Activated CD8-positive, alpha-beta memory T cell treated with anti-CD3 and anti-CD28 coated beads, Interleukin-2, amount 10 ng/mL, durations not matched to agents 7 days and 5 days (primary cell): ENCODE data around the gene EAPP. TPM values are rescaled to one million over a fixed set of nuclear protein-coding genes. Genes with fewer than 3 reads are reported as not detected.
A peak's percentile ranks its signal among the peaks of the same experiment; 100 is the strongest.
"Not testable (repeated sequence)": the region's sequence is repeated elsewhere in the genome, so short reads cannot be mapped to it uniquely, and the experiment has no call there.

Experiments
- ATAC-seq: fragments of 150-1000 bp; cut with Tn5 transposase; one replicate; pipeline ENCODE4 v1.10.0; 2021; ENCODE audit warnings: moderate library complexity
- CTCF ChIA-PET: fragments of 350-600 bp; sonication (Branson Sonifier 250); formaldehyde crosslinking; loops from one replicate; lab custom pipeline; 2021; ENCODE audit warnings: antibody characterized with exemption; lab: Charles Lee
- DNase-seq: peaks from one replicate; pipeline ENCODE4 v3.0.0-alpha.2; 2020
- H3K27ac Mint-ChIP-seq: one replicate; pipeline ENCODE4 v1.8.0; 2021; ENCODE audit warnings: mild to moderate bottlenecking, mixed read lengths
- H3K27me3 Mint-ChIP-seq: one replicate; pipeline ENCODE4 v1.8.0; 2021; ENCODE audit warnings: mixed read lengths
- H3K36me3 Mint-ChIP-seq: one replicate; pipeline ENCODE4 v1.8.0; 2021; ENCODE audit warnings: mild to moderate bottlenecking, mixed read lengths
- H3K4me1 Mint-ChIP-seq: one replicate; pipeline ENCODE4 v1.8.0; 2021; ENCODE audit warnings: mixed read lengths
- H3K4me3 Mint-ChIP-seq: one replicate; pipeline ENCODE4 v1.8.0; 2021; ENCODE audit warnings: mild to moderate bottlenecking, moderate library complexity, mixed read lengths
- H3K9me3 Mint-ChIP-seq: one replicate; pipeline ENCODE4 v1.8.0; 2022; ENCODE audit warnings: low read depth, mixed read lengths
- total RNA-seq, 2 experiments: library from RNA; stranded (reverse); gene quantifications; one replicate each; pipeline ENCODE4 v1.2.3, GENCODE V29; 2021

Gene EAPP, protein sequence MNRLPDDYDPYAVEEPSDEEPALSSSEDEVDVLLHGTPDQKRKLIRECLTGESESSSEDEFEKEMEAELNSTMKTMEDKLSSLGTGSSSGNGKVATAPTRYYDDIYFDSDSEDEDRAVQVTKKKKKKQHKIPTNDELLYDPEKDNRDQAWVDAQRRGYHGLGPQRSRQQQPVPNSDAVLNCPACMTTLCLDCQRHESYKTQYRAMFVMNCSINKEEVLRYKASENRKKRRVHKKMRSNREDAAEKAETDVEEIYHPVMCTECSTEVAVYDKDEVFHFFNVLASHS
- total RNA-seq, result 10 to 100 TPM; 25.2 to 29.8 TPM

DNA sequence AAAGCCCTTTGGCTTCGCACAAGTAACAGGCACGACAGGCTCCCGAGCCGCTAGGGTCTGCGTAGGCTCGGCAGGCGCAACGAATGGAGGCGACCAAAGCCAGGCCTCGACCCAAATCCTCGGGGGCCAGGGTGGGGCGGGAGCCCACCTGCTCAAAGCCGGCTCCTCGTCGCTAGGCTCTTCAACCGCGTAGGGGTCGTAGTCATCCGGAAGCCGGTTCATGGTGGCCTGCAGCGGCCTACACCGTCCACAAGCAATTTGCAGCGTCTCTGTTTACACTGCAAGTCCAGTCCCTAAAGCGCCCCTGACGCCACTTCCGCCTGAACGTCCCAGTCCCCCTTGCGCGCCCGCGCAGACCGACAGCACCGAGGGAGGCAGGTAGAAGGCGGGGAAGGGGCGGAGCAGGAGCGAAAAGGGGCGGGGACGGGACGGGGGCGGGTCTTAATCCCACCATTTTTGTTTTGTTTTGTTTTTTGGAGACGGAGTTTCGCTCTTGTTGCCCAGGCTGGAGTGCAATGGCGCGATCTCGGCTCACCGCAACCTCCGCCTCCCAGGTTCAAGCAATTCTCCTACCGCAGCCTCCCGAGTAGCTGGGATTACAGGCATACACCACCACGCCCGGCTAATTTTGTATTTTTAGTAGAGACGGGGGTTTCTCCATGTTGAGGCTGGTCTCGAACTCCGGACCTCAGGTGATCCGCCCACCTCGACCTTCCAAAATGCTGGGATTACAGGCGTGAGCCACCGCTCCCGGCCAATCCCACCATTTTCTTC is at the start of gene EAPP:
Gene EAPP (minus strand): TSS at position 295 of the 774 bp plus-strand sequence. CDS start 73 bp downstream, at position 222.
- Mint-ChIP-seq H3K4me1 (peaks cover 23% of the 10 kb centered on the region), H3K27ac (peak within 1 kb of the TSS; percentile 100), H3K9me3 (no peaks in the 10 kb centered on the region), H3K36me3 (peaks cover 5% of the 10 kb centered on the region), H3K27me3 (no peaks in the 10 kb centered on the region), H3K4me3 (peak within 1 kb of the TSS; percentile 99)
- peak; percentile 100 for ATAC-seq
- DNase-seq, result peak; percentile 98
- CTCF ChIA-PET, result no interaction called here

DNA sequence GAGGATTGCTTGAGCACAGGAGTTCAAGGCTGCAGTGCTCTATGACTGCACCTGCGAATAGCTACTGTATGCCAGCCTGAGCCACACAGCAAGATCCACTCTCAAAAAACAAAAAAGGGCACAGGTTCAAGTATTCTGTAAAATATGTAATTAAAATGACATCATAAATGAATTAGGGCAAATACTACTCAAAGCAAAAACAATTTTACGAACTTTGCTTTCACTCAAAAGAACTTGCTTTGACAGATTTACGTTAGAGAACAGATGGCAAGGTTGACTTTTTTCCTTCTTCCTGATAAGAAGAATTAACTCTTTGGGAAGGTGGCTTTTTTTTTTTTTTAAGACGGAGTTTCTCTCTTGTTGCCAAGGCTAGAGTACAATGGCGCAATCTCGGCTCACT is 44.0 kb upstream of the EAPP start:
- CTCF ChIA-PET, result no interaction called here
- H3K9me3 Mint-ChIP-seq, result no peaks in the 10 kb centered on the region
- H3K36me3 Mint-ChIP-seq, result peaks cover 53% of the 10 kb centered on the region
- ATAC-seq, result no peak
- H3K4me1 Mint-ChIP-seq, result peaks cover 4% of the 10 kb centered on the region
- H3K27ac Mint-ChIP-seq, result no peak overlapping the region
- no peak overlapping the region for H3K4me3 Mint-ChIP-seq
- DNase-seq, result no peak
- no peaks in the 10 kb centered on the region for H3K27me3 Mint-ChIP-seq

DNA sequence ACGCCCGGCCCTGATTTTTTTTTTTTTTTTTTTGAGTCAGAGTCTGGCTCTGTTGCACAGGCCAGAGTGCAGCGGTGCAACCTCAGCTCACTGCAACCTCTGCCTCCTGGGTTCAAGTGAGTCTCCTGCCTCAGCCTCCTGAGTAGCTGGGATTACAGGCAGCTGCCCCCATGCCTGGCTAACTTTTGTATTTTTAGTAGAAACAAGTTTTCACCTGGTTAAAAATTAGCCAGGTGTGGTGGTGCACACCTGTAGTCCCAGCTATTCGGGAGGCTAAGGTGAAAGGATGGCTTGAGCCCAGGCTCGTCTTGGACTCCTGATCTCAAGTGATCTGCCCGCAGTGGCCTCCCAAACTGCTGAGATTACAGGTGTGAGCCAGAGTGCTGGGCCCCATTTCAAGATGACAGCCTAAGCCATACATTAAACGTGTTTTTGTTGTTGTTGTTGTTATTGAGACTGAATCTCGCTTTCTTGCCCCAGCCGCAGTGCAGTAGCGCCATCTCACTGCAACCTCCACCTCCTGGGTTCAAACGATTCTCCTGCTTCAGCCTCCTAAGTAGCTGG is 42.7 kb upstream of the EAPP start:
- ATAC-seq, result no peak
- H3K27me3 Mint-ChIP-seq, result no peaks in the 10 kb centered on the region
- no peak overlapping the region for H3K27ac Mint-ChIP-seq
- no peak overlapping the region for H3K4me3 Mint-ChIP-seq
- no peaks in the 10 kb centered on the region for H3K9me3 Mint-ChIP-seq
- H3K4me1 Mint-ChIP-seq, result no peaks in the 10 kb centered on the region
- DNase-seq, result no peak
- CTCF ChIA-PET, result no interaction called here
- peaks cover 57% of the 10 kb centered on the region for H3K36me3 Mint-ChIP-seq

DNA sequence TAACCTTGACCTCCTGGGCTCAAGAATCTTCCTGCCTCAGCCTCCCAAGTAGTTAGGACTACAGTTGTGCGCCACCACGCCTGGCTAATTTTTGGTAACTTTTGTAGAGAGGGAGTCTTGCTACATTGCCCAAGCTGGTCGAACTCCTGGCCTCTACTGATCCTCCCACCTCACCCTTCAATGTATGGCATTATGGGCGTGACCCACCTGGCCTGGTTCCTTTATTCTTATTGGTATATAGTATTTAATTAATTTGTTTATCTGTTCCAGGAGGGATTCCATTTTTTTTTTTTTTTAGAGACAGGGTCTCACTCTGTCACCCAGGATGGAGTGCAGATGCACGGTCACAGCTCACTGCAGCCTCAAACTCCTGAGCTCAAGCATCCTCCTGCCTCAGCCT is 40.9 kb upstream of the EAPP start:
- no peak overlapping the region for H3K27ac Mint-ChIP-seq
- H3K4me1 Mint-ChIP-seq, result no peaks in the 10 kb centered on the region
- no peak overlapping the region for H3K4me3 Mint-ChIP-seq
- no peaks in the 10 kb centered on the region for H3K9me3 Mint-ChIP-seq
- no peaks in the 10 kb centered on the region for H3K27me3 Mint-ChIP-seq
- CTCF ChIA-PET, result no interaction called here
- peaks cover 52% of the 10 kb centered on the region for H3K36me3 Mint-ChIP-seq
- no peak for ATAC-seq
- DNase-seq, result no peak

DNA sequence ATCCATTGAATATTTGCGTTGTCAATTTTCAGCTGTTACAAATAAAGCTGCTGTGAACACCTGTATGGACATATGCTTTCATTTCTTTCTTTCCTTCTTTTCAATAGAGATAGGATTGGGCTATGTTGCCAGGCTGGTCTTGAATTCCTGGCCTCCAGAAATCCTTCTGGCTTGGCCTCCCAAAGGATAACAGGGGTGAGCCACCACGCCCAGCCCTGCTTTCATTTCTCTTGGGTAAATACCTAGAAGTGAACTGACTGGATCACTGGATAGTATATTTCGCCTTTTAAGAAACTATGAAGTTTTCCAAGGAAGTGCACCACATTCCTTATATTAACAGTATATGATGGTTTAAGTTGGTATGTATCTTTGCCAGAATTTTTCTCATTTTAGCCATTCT is 32.3 kb upstream of the EAPP start:
- Mint-ChIP-seq H3K36me3 (peaks cover 33% of the 10 kb centered on the region), H3K4me3 (no peak overlapping the region), H3K9me3 (no peaks in the 10 kb centered on the region), H3K27me3 (no peaks in the 10 kb centered on the region), H3K27ac (no peak overlapping the region), H3K4me1 (no peaks in the 10 kb centered on the region)
- DNase-seq (no peak), ATAC-seq (no peak)
- CTCF ChIA-PET, result no interaction called here

DNA sequence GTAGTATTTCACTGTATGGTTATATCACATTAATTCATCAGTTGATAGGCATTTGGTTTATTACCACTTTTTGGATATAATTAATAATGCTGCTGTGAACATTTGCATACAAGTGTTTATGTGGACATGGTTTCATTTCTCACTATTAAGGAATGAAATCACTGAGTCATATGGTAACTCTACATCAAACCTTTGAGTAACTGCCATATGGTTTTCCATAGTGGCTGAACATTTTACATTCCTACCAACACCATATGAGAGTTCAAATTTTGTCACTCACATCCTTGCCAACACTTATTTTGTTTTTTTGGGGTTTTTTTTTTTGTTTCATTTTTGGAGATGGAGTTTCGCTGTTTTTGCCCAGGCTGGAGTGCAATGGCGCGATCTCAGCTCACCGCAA is 30.2 kb upstream of the EAPP start:
- no peaks in the 10 kb centered on the region for H3K9me3 Mint-ChIP-seq
- no peak for ATAC-seq
- no peaks in the 10 kb centered on the region for H3K27me3 Mint-ChIP-seq
- peaks cover 35% of the 10 kb centered on the region for H3K36me3 Mint-ChIP-seq
- no peak overlapping the region for H3K4me3 Mint-ChIP-seq
- CTCF ChIA-PET, result no interaction called here
- H3K27ac Mint-ChIP-seq, result no peak overlapping the region
- DNase-seq, result no peak
- H3K4me1 Mint-ChIP-seq, result no peaks in the 10 kb centered on the region

DNA sequence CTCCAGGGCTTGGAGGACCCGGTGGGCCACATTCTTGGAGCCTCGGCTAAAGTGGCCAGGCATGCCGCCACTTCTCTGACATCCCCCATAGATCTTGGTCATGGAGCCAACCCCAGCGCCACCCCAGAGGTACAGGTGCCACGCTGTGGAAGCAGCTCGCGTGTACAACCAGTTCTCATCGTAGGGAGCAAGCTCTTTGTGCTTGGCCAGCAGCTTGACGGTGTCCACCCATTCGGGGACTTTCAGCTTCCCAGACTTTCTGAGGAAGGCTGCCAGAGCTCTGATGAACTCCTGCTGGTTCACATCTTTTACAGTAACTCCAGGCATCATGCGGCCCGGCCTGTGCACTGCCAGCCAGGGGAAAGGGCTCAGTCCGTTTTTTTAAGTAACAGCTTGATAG is 29.3 kb upstream of the EAPP start:
- no peak for DNase-seq
- Mint-ChIP-seq H3K27ac (no peak overlapping the region), H3K4me3 (no peak overlapping the region), H3K27me3 (no peaks in the 10 kb centered on the region), H3K9me3 (no peaks in the 10 kb centered on the region), H3K36me3 (peaks cover 35% of the 10 kb centered on the region), H3K4me1 (no peaks in the 10 kb centered on the region)
- CTCF ChIA-PET, result no interaction called here
- ATAC-seq, result no peak

DNA sequence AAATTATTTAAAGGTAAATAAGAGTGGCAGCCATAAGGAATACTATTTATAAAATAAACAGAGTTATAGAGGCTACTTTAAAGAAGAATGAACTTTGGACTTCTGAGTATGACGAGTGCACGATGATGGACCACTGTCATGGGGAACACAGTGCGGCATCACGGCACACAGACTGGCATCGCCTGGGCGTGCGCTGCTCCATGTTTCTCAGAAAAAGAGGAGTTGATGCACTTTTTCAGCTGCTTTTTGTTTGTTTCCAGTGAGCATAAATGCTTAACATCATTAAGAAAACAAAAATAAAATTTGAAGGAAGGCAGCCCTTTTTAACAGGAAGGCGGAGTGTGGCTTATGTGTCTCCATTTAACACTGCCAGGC is 23.3 kb upstream of the EAPP start:
- ATAC-seq, result no peak
- H3K9me3 Mint-ChIP-seq, result no peaks in the 10 kb centered on the region
- no peaks in the 10 kb centered on the region for H3K27me3 Mint-ChIP-seq
- H3K4me3 Mint-ChIP-seq, result no peak overlapping the region
- no peak for DNase-seq
- no peaks in the 10 kb centered on the region for H3K4me1 Mint-ChIP-seq
- H3K27ac Mint-ChIP-seq, result no peak overlapping the region
- CTCF ChIA-PET, result no interaction called here
- H3K36me3 Mint-ChIP-seq, result peaks cover 15% of the 10 kb centered on the region

DNA sequence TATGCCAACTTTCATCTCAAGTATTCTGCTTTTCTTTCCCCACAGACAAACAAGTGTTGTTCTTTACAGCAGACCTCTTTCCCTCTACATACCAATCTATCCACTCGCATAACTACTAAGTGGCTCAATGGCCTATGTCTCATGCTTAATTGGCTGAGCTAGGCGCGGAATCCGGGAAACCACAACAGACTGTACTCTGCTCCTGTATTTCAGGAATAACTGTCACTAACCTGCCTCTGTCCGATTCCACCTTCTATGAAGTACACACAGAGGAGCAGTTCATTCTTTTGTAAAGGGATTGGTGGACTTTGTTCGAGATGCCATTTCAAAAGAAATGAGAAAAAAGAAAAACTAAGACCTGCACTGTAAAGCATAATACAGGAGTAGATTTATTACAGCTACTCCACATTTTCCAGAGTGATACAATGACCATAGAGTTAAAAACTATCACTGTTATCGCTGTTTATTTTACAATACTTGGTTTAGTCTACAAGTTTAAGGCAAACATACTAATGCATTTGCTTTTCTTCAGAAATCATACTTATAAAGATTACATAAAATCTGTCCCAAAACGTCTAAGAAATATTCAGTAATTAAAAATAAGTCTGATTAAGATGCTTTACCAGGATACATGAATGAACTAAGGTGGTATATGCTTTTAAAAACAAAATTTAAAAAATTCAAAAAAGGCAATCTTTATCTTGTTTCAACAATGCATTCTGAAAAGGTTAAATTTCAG is 22.7 kb upstream of the EAPP start:
- CTCF ChIA-PET, H3K27me3 Mint-ChIP-seq, DNase-seq, H3K4me1 Mint-ChIP-seq, H3K9me3 Mint-ChIP-seq, H3K27ac Mint-ChIP-seq, ATAC-seq, H3K4me3 Mint-ChIP-seq: not testable (repeated sequence)
- H3K36me3 Mint-ChIP-seq, result peaks cover 10% of the 10 kb centered on the region

DNA sequence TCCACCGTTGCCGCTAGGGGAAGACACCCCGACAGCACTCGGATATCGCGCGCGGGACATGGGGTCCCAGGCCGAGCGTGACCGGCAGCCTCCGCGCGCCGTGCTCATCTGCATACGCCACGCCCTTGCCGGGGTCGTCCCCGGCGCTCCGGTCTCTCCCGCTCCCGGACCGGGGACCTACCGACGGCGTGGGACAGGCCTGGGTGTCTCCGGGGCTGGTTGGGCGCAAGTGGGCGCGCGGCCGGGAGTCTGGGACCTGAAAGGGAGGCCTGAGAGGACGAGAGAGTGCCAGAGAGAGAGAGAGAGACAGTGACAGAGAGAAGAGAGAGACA is 17.0 kb upstream of the EAPP start:
- DNase-seq, CTCF ChIA-PET, H3K9me3 Mint-ChIP-seq, H3K36me3 Mint-ChIP-seq, H3K27me3 Mint-ChIP-seq, H3K4me3 Mint-ChIP-seq, H3K27ac Mint-ChIP-seq: not testable (repeated sequence)
- peak; percentile 59 for ATAC-seq
- peaks cover 14% of the 10 kb centered on the region for H3K4me1 Mint-ChIP-seq

DNA sequence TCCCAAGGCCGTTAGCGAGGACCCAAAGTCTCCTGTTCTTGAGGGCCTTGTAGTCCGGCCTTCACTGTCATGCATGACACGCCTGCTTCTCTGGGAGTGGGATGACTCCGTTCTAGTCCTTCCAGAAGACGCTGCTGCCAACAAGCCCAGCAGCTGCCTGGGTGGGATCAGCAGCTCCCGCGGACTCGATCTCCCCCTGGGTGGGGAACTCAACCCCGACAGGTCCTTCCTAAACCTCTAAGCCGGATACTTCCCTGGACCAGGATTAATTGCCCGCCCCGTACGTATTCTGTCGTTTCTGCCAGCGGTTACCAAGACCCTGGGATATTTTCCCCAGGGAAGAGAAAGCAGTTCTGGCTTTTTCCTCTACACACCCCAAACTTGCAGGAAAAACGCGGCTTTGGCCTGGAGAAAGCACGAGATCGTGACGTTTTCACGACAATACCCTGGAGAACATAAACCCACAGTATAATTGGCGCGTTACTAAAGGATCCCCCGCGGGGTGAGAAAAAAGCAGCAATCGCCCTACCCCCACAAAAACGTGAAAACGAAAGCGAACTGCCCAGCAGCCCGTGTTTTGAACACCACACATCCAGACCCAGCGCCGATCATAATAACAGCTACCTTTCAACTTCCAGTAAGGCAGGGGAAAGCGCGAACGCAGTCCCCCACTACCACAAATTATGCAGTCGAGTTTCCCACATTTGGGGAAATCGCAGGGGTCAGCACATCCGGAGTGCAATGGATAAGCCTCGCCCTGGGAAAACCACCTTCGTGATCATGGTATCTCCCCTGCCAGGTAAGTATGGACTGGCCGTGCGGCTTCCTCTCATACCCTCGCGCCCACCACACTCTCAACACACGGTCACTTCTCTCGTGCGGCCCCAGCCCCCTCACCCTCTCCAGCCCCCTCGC is 16.3 kb upstream of the EAPP start:
- DNase-seq, CTCF ChIA-PET, H3K4me3 Mint-ChIP-seq, H3K27ac Mint-ChIP-seq, H3K36me3 Mint-ChIP-seq, H3K27me3 Mint-ChIP-seq, H3K9me3 Mint-ChIP-seq: not testable (repeated sequence)
- peak; percentile 72 for ATAC-seq
- H3K4me1 Mint-ChIP-seq, result peaks cover 14% of the 10 kb centered on the region

DNA sequence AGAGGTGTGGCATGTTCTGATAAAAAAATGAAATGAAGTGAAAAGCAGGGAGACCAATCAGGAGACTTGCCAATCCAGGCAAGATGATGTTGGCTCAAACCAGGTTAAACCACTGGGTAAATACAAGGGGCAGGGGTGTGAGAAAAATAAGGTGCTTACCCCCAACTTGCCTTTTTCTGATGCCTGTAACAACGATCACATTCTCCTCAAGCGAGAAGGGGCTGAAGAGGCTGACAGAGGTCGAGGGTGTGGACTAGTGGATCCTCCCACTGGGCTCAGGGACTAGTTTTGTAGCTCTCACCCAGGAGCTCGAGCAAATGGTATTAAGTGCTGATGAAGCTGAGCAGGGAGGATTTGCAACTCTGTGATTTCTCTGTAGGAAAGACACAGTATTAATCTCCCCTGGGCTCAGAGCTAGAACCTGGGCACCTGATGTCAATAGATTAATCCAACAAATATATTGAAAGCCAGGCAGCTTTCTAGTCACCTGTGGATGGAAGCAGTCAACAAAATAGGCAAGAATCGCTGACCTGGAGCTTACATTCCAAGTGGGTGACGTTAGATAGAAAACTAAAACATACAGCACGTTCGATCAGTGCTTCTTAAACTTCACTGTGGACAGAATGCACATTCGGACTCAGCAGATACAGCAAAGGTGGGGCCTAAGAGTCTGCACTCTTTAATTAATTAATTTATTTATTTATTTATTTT is 15.2 kb upstream of the EAPP start:
- ATAC-seq (peak; percentile 5), DNase-seq (peak; percentile 33)
- CTCF ChIA-PET, result interaction anchor here (1.2 kb wide), 1 partner anchor 168 kb away, joined by 3 read pairs; no protein-coding TSS in a partner anchor
- Mint-ChIP-seq H3K4me3 (peak overlapping the region; percentile 27), H3K27ac (peak overlapping the region; percentile 17), H3K4me1 (peaks cover 17% of the 10 kb centered on the region), H3K36me3 (no peaks in the 10 kb centered on the region), H3K9me3 (no peaks in the 10 kb centered on the region), H3K27me3 (no peaks in the 10 kb centered on the region)
